ENCODE data around the gene SLC44A1.

Gene SLC44A1

GRCh38 chr9:105413525-105413924 lies 169.1 kb downstream of the SLC44A1 start:
- no peak for TF ChIP-seq CTCF (IDR thresholded peaks at IDR 0.05)
- Histone ChIP-seq H2AFZ (no peak overlapping the region), H3K9ac (no peak overlapping the region), H3K9me3 (ENCODE audit: control insufficient read depth, low read length) (peaks cover 5% of the 10 kb centered on the region), H3K4me1 (peaks cover 2% of the 10 kb centered on the region), H3K4me2 (ENCODE audit: low read length) (no peak overlapping the region), H3K4me3 (ENCODE audit: low read depth, low read length) (no peak overlapping the region), H3K36me3 (ENCODE audit: control insufficient read depth, insufficient read depth, low read length) (no peaks in the 10 kb centered on the region), H3K79me2 (no peaks in the 10 kb centered on the region), H3K27me3 (ENCODE audit: control insufficient read depth, insufficient read depth, low read length) (no peaks in the 10 kb centered on the region), H3K27ac (no peak overlapping the region)

- no peaks in the 10 kb centered on the region for H3K36me3 ChIP-seq (ENCODE audit: control insufficient read depth, insufficient read depth, low read length)
- no peak overlapping the region for H2AFZ ChIP-seq
- no peak overlapping the region for H3K9ac ChIP-seq
- TF ChIP-seq CTCF (IDR thresholded peaks at IDR 0.05) = peak; percentile 65
- peaks cover 2% of the 10 kb centered on the region for H3K4me1 ChIP-seq
- no peaks in the 10 kb centered on the region for H3K27me3 ChIP-seq (ENCODE audit: control insufficient read depth, insufficient read depth, low read length)
- H3K4me3 ChIP-seq (ENCODE audit: low read depth, low read length) = no peak overlapping the region
- no peak overlapping the region for H3K27ac ChIP-seq
- H3K9me3 ChIP-seq (ENCODE audit: control insufficient read depth, low read length) = peaks cover 5% of the 10 kb centered on the region
- no peaks in the 10 kb centered on the region for H3K79me2 ChIP-seq
- no peak overlapping the region for H3K4me2 ChIP-seq (ENCODE audit: low read length)
Observed at GRCh38 chr9:105414947-105415661, 170.7 kb downstream of the SLC44A1 start.

- no peaks in the 10 kb centered on the region for H3K79me2 ChIP-seq
- peaks cover 5% of the 10 kb centered on the region for H3K9me3 ChIP-seq (ENCODE audit: control insufficient read depth, low read length)
- H2AFZ ChIP-seq = no peak overlapping the region
- no peak overlapping the region for H3K9ac ChIP-seq
- no peak for TF ChIP-seq CTCF (IDR thresholded peaks at IDR 0.05)
- no peak overlapping the region for H3K4me2 ChIP-seq (ENCODE audit: low read length)
- H3K4me3 ChIP-seq (ENCODE audit: low read depth, low read length) = no peak overlapping the region
- no peak overlapping the region for H3K27ac ChIP-seq
- no peaks in the 10 kb centered on the region for H3K36me3 ChIP-seq (ENCODE audit: control insufficient read depth, insufficient read depth, low read length)
- peaks cover 2% of the 10 kb centered on the region for H3K4me1 ChIP-seq
- no peaks in the 10 kb centered on the region for H3K27me3 ChIP-seq (ENCODE audit: control insufficient read depth, insufficient read depth, low read length)
Observed at GRCh38 chr9:105415662-105415980, 171.2 kb downstream of the SLC44A1 start.

GRCh38 chr9:105416840-105417239 lies 172.4 kb downstream of the SLC44A1 start:
- Histone ChIP-seq H3K4me3 (ENCODE audit: low read depth, low read length) (no peak overlapping the region), H3K9me3 (ENCODE audit: control insufficient read depth, low read length) (no peaks in the 10 kb centered on the region), H3K9ac (no peak overlapping the region), H3K36me3 (ENCODE audit: control insufficient read depth, insufficient read depth, low read length) (no peaks in the 10 kb centered on the region), H2AFZ (no peak overlapping the region), H3K4me2 (ENCODE audit: low read length) (no peak overlapping the region), H3K4me1 (peaks cover 2% of the 10 kb centered on the region), H3K27me3 (ENCODE audit: control insufficient read depth, insufficient read depth, low read length) (no peaks in the 10 kb centered on the region), H3K79me2 (no peaks in the 10 kb centered on the region), H3K27ac (no peak overlapping the region)
- TF ChIP-seq CTCF (IDR thresholded peaks at IDR 0.05) = no peak

Data from parathyroid adenoma (tissue), 2 donors.